RWPE1 (cell line): Measurements from ENCODE around the gene CTSA.

Source experiments
- CTCF ChIA-PET: fragments of 350-600 bp; sonication (Branson Sonifier 250); formaldehyde crosslinking; extraction: SDS; loops from one replicate; lab custom pipeline; 2021; lab: Yijun Ruan, JAX
- POLR2A ChIA-PET: fragments of 400-600 bp; formaldehyde crosslinking; extraction: SDS; loops from one replicate; lab custom pipeline; 2020; ENCODE audit warnings: antibody characterized with exemption; ENCODE audit not compliant: low non-redundant PET; lab: Yijun Ruan, JAX
- DNase-seq: peaks from one replicate; pipeline ENCODE4 v3.0.0; 2012; ENCODE audit warnings: low spot score
- H3K27ac ChIP-seq: fragments of 450-650 bp; 2 replicates; pipeline ENCODE4 v1.5.1; 2017
- TF ChIP-seq, protein P1 (sequence below): fragments of 450-650 bp; conservative IDR thresholded peaks from 2 replicates; pipeline ENCODE4 v1.5.1; 2017; ENCODE audit warnings: low read depth, mild to moderate bottlenecking

The CTSA gene

DNA sequence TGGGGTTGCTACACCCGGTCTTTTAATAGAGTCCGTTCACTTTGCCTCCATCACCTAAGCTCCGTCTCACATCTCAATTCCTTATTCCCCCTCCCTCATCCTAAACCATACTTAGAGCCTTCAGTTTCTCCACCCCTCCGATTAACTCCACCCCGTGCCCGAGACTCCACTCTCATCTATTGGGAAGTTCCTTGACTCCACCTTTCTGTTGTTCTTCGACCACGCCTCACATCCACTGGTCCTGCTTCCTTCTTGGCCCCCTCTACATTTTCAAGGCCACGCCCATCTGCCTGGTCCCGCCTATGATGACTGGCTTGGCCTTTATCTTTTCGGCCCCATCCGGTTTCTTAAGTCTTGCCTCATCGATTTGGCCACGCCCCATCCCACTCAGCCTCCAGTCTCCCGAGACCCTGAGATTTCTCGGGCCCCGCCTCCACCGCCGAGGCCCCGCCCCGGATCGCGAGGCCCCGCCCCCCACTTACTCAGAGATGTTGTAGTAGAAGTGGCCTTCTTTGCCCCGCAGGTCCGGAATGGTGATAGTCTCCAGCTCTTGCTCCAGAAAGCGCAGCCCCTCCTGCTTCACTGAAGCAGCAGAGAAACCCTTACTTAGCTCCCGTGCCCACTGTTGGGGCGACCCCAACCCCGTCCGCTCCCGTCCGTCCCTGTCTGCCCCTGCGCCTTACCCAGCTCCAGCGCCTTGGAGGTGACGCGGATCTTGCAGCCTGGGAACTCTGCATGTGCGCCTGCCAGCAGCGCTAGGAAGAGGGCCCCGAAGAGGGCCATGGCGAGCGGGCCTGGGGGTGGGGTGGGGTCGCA lies 19.7 kb downstream of the CTSA start:
- POLR2A ChIA-PET: no interaction called here
- CTCF ChIA-PET: interaction anchor here (1.0 kb wide), 1 partner anchor 103 kb away, joined by 5 read pairs; no protein-coding TSS in a partner anchor
- H3K27ac ChIP-seq: peak overlapping the region; percentile 79
- peak; percentile 99 for DNase-seq
- TF ChIP-seq, protein P1, sequence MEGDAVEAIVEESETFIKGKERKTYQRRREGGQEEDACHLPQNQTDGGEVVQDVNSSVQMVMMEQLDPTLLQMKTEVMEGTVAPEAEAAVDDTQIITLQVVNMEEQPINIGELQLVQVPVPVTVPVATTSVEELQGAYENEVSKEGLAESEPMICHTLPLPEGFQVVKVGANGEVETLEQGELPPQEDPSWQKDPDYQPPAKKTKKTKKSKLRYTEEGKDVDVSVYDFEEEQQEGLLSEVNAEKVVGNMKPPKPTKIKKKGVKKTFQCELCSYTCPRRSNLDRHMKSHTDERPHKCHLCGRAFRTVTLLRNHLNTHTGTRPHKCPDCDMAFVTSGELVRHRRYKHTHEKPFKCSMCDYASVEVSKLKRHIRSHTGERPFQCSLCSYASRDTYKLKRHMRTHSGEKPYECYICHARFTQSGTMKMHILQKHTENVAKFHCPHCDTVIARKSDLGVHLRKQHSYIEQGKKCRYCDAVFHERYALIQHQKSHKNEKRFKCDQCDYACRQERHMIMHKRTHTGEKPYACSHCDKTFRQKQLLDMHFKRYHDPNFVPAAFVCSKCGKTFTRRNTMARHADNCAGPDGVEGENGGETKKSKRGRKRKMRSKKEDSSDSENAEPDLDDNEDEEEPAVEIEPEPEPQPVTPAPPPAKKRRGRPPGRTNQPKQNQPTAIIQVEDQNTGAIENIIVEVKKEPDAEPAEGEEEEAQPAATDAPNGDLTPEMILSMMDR: no peak

DNA sequence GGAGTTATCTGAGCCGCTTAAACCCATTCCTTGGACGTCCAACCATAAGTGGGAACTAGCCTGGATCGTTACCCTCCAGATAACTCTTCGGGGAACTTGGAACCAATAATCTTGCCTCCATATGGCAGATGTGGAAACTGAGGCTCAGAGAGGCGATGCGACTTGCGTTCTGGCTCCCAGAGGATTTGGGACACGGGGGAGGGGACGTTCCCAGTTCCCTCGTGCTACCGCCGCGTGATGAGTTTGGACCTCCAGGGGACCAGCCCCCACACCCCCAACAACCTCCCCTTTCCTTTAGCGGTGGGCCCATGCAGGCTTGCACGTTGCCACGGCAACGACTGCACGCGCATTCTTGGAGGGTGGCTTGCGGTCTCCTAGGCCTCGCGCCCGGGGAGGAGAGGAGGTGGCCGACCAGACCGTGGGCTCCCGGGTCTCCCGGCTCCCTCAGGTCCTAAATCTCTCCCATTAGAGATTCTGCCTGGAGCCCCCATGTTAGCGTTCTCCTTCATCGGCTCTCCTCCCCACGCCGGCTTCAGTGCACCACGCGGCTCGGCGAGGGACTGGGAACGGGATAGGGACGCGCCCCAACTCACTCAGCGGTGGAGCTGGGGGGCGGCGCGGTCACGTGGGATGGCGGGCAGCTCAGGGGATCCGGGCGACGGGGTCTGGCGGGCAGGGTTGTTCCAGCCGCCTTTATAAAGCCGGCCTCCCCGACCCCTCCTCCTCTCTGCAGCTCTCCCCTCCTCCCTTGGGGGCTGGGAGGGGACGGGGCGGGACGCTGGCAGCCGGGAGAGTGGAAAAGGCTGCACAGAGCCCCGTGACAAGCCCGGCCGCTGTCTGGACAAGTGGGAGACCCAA lies 20.6 kb downstream of the CTSA start, which contains the start of gene PLTP:
TSS of gene PLTP (minus strand) at position 670 of the 858 bp plus-strand sequence. CDS start 703 bp downstream, outside the sequence.
- TF ChIP-seq, protein P1: no peak
- DNase-seq: no peak
- CTCF ChIA-PET: no interaction called here
- H3K27ac ChIP-seq: peak within 1 kb of the TSS; percentile 79
- POLR2A ChIA-PET: no interaction called here

DNA sequence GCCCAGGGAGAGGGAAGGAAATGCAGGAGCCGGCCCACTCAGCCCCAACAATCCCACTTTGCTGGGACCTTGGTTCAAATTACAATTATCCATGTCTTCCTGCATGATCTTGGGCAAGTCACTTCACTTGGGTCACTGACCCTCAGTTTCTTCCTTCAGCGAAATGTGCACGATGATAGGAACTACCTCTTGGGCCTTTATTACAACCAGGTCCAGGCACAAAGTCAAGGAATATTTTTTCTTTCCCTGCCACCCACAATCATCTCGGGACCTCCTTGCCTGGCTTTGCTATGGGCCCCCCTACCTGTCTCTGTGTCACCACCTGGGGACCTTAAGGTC lies 21.2 kb downstream of the CTSA start:
- TF ChIP-seq, protein P1: no peak
- CTCF ChIA-PET: no interaction called here
- POLR2A ChIA-PET: no interaction called here

DNA sequence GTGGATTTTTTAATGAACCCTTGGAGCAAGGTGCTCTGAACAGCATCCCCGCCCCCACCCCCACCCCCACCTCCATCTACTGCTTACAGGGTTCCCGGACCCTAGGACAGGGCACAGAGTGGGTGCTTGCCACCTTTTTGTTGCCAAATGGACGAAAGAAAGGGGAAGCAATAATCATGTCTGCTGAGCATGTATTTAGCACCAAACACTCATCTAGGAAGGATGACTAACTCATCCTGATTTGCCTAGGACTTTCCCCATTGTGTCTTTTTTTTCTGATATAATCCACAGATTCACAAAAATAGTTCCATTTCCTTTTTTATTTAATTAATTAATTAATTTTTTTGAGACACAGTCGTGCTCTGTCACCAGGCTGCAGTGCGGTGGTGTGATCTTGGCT lies 22.0 kb downstream of the CTSA start:
- POLR2A ChIA-PET: no interaction called here
- CTCF ChIA-PET: no interaction called here
- peak overlapping the region; percentile 79 for H3K27ac ChIP-seq
- TF ChIP-seq, protein P1: no peak
- DNase-seq: no peak

More for the DNA sequence above, 21.2 kb downstream of the CTSA start:
- peak overlapping the region; percentile 79 for H3K27ac ChIP-seq
- no peak for DNase-seq

DNA sequence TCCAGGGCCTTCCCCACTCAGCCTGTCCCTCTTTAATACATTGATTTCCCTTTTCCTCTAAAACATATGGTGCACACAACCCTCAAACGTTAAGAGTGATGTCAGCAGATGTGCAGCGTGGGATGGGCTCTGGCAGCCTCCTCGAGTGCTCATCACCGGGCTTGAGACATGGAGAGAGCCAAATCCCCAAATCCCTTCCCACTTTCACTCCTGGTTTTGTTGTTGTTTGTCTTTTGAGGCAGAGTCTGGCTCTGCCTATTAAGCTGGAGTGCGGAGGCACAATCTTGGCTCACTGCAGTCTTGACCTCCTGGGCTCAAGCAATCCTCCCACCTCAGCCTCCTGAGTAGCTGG lies 26.6 kb downstream of the CTSA start:
- TF ChIP-seq, protein P1: no peak
- DNase-seq: no peak
- CTCF ChIA-PET: interaction anchor here (0.7 kb wide), 1 partner anchor 624 kb away, joined by 3 read pairs; no protein-coding TSS in a partner anchor
- 0 out of 2 replicates have a peak overlapping the region, but pooled peaks have one; percentile 1 for H3K27ac ChIP-seq
- POLR2A ChIA-PET: no interaction called here

DNA sequence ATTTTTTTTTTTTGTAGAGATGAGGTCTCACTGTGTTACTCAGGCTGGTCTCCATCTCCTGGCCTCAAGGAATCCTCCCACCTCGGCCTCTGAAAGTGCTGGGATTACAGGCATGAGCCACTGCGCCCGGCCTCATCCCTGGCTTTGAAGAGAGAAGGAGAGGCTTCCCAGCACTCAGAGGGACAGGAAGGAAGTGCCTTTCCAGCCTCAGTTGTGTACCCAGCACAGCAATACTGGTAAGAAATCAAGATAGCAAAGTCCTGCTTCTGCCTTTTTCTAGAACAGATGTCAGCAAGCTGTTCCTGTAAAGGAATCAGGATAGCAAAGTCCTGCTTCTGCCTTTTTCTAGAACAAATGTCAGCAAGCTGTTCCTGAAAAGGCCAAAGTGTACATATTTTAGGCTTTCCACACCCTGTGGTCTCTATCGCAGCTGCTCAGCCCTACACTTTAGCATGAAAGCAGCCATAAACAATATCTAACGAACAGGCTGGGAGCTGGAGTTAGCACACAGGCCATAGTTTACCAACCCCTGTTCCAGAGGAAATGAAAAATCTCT lies 27.1 kb downstream of the CTSA start:
- no peak for DNase-seq
- TF ChIP-seq, protein P1: no peak
- CTCF ChIA-PET: no interaction called here
- H3K27ac ChIP-seq: 0 out of 2 replicates have a peak overlapping the region, but pooled peaks have one; percentile 1
- POLR2A ChIA-PET: no interaction called here
